Stomach smooth muscle (tissue), 2 donors: ENCODE data around the gene SLC22A8.

Source experiments
- H3K27ac ChIP-seq: one replicate; pipeline ENCODE4 v1.7.0; 2013; ENCODE audit warnings: mild to moderate bottlenecking, low read length, inconsistent platforms
- H3K27me3 ChIP-seq, 2 donors: one replicate each; pipeline ENCODE4 v1.7.0; 2013; ENCODE audit warnings: low read length in 2 of 2; ENCODE audit not compliant: insufficient read depth in 2 of 2, control insufficient read depth in 1 of 2
- H3K36me3 ChIP-seq, 2 donors: one replicate each; pipeline ENCODE4 v1.7.0; 2013; ENCODE audit warnings: low read length in 2 of 2; ENCODE audit not compliant: control insufficient read depth in 2 of 2, insufficient read depth in 2 of 2
- H3K4me1 ChIP-seq: one replicate; pipeline ENCODE4 v1.7.0; 2013; ENCODE audit warnings: low read length; ENCODE audit not compliant: control insufficient read depth, insufficient read depth
- H3K4me3 ChIP-seq, 2 donors: one replicate each; pipeline ENCODE4 v1.7.0; 2013; ENCODE audit warnings: low read length in 2 of 2
- H3K9ac ChIP-seq, 2 donors: one replicate each; pipeline ENCODE4 v1.7.0; 2013; ENCODE audit warnings: low read length in 2 of 2, mild to moderate bottlenecking in 1 of 2
- H3K9me3 ChIP-seq, 2 donors: one replicate each; pipeline ENCODE4 v1.7.0; 2013; ENCODE audit warnings: low read length in 2 of 2; ENCODE audit not compliant: control insufficient read depth in 2 of 2
- donor health status: healthy.
- donor health status: Pancreatic carcinoma.

SLC22A8 gene

DNA sequence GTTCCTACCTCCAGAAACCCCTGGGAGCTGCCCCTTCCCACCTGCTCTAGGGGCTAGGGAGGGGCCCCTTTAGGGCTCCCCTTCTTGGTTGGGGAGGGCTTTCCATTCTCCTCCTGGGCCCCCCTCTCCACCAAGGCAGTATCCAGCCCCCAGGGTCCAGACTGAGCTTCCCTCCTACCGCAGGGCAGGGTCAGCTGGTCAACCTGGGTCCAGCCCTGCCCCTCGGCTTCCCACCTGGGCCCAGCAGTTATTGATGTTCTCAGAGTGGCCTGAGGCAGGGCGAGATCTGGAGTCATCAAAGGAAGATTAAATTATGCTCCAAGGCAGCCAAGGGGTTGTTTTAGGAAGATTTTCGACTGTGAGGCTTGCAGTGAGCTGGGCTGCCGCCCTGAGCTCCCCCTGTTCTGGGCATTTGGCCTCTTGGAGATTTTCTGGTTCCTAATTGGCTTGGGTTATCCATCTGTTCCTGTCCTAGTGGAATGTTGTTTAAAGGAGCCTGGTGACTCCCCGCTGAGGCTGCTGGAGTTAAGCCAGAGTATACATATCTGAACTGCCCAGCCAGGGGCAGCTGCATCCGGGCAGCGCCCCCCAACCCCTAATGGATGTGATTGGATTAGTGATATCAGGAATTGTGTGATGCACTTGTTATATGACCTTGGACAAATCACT lies 1.8 kb upstream of the SLC22A8 start:
- H3K4me1 ChIP-seq, result peaks cover 7% of the 10 kb centered on the region
- no peak overlapping the region for H3K27ac ChIP-seq

DNA sequence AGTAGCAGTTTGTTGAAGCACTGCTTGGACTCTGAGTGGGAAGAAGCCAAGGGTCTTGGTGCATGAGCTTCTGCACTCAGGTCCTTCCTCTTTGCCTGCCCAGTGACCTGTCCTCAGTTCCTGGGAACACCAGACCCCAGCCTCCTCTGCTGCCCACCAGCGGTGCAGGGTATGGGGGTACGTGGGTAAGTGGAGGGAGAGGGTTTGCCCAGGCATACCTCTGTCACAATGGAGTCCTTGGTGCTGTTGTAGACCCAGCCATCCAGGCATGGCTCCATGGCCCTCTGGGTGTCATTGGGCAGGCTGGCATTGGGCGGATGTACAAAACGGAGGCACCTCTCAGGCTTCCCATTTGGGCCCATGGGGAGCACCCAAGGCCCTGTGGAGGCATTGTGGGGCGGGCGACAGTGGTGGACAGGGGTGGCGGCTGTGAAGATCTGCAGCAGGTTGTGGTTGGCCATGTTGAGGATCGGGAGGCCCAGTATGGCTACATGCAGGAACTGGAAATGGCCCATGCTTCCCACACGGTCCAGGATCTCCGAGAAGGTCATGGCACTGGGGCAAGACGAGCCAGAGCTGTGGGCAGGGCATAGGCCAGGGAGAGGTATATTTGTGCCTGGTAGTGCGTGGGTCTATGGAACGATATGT lies 1.1 kb downstream of the SLC22A8 start:
- Histone ChIP-seq H3K27ac (no peak overlapping the region), H3K27me3 (peaks cover 9 to 10% of the 10 kb centered on the region in 2 donors), H3K4me3 (no peak overlapping the region)

More for the DNA sequence above, 1.8 kb upstream of the SLC22A8 start:
- Histone ChIP-seq H3K4me3 (no peak overlapping the region), H3K9me3 (no peaks in the 10 kb centered on the region), H3K27me3 (peaks cover 8 to 9% of the 10 kb centered on the region in 2 donors), H3K9ac (no peak overlapping the region), H3K36me3 (no peaks in the 10 kb centered on the region)

DNA sequence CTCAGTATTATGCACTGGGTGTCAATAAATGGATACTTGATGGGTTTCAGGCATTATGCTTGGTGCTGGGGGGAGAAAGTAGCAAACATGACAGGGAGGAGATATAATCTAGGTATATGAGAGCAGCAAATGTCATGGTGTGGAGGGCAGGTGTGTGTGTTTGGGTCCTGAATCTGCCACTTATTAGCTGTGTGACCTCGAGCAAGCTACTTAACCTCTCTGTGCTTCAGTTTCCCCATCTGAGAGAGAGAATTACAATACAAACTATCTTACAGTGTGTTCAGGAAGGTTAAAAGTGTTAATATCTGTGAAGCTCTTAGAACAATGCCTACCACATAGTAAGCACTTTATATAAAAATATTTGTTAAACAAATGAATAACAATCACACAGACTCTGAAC lies 2.8 kb downstream of the SLC22A8 start:
- H3K27ac ChIP-seq, result no peak overlapping the region
- H3K4me1 ChIP-seq, result peaks cover 6% of the 10 kb centered on the region
- no peak overlapping the region for H3K9ac ChIP-seq
- no peaks in the 10 kb centered on the region for H3K9me3 ChIP-seq
- no peaks in the 10 kb centered on the region for H3K36me3 ChIP-seq
- no peak overlapping the region for H3K4me3 ChIP-seq
- peaks cover 8 to 10% of the 10 kb centered on the region in 2 donors for H3K27me3 ChIP-seq

More for the DNA sequence above, 1.1 kb downstream of the SLC22A8 start:
- Histone ChIP-seq H3K9me3 (no peaks in the 10 kb centered on the region), H3K36me3 (no peaks in the 10 kb centered on the region), H3K4me1 (peaks cover 7% of the 10 kb centered on the region), H3K9ac (no peak overlapping the region)

DNA sequence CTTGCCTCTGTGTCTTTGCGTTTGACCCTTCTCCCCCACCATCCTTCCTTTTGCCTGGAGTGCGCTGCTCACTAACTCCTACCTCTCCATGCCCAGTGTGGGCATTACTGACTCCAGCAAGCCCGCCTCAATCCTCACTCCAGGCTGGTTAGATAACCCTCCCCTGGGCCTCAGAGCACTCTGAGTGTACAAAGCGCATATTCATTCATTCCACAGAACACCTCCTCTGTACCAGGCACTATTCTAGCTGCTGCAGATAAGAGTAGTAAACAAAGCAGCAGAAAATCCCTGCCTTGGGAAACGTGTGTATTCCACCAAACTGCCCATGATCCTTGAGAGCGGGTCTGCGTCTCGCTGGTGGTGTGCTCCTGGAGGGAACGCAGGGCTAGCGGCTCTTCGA lies 3.2 kb downstream of the SLC22A8 start:
- Histone ChIP-seq H3K9ac (no peak overlapping the region), H3K4me1 (peaks cover 3% of the 10 kb centered on the region), H3K27ac (no peak overlapping the region), H3K9me3 (no peaks in the 10 kb centered on the region), H3K4me3 (no peak overlapping the region), H3K36me3 (no peaks in the 10 kb centered on the region), H3K27me3 (peaks cover 5 to 10% of the 10 kb centered on the region in 2 donors)

DNA sequence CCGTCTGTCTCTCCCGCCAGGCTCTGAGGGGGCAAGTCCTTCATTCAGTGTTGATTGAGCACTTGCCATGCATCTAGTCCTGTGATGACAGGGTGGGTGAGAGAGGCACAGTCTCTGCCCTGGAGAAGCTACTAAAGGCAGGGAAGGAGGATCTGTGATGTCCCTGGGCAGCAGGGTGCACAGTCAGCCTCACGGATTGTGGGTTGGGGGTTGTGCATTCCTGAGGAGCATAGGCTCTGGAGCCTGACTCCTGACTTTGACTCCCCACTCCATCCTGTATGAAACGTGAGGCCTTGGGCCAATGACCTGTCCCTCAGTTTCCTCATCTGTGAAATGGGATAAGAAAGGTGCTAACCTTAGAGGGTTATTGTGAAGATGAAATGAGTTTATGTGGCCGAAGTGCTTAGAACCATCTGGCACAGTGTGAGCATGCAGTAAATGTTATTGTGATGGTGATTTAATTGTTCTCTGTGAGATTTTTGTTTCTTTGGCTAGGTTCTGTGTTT lies 4.7 kb downstream of the SLC22A8 start:
- Histone ChIP-seq H3K27me3 (peaks cover 3 to 10% of the 10 kb centered on the region in 2 donors), H3K4me3 (no peak overlapping the region), H3K9ac (no peak overlapping the region), H3K36me3 (no peaks in the 10 kb centered on the region), H3K4me1 (no peaks in the 10 kb centered on the region), H3K9me3 (no peaks in the 10 kb centered on the region), H3K27ac (no peak overlapping the region)

DNA sequence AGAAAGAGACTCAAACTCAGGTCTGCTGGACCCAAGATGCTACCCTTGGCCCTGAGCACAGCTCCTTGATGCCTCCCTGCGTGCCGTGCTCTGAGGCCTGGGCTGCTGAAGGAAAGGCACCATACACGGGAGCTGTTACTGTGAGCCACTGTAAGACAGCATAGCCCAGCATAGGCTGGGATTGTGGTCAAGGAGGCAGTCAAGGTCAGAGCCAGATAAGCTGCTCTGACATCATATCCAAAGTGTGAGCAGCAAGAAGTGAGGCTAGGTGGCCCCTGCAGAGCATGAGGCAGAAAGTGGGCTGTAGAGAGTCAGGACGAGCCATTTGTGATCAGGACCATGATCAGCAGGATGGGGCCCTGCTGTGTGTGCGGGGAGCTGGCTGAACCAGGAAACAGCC lies 7.7 kb downstream of the SLC22A8 start:
- Histone ChIP-seq H3K4me3 (no peak overlapping the region), H3K4me1 (no peaks in the 10 kb centered on the region), H3K9ac (no peak overlapping the region), H3K27me3 (peaks cover 0 to 3% of the 10 kb centered on the region in 2 donors), H3K9me3 (no peaks in the 10 kb centered on the region), H3K36me3 (no peaks in the 10 kb centered on the region), H3K27ac (no peak overlapping the region)

DNA sequence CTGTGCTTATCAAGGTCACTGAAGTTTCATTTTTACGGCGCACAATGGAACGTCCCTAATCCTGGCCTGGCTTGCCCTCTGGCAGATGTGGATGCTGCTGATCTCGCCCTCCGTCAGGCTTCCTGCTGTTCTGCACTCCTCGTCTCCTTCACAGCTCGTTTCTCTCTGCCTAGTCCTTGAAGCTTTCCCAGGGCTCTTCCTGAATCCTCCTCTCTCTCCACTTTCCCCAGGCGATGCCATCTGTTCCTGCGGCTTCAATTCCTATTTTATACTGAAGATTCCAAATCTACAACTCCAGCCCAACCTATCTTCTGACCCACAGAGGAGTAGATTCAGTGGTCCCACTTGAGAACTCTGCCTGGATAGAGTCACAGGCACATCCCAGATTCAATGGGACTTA lies 14.2 kb downstream of the SLC22A8 start:
- H3K4me1 ChIP-seq, result no peaks in the 10 kb centered on the region
- H3K9me3 ChIP-seq, result no peaks in the 10 kb centered on the region
- no peak overlapping the region for H3K27ac ChIP-seq
- no peaks in the 10 kb centered on the region for H3K36me3 ChIP-seq
- no peak overlapping the region for H3K9ac ChIP-seq
- H3K27me3 ChIP-seq, result no peaks in the 10 kb centered on the region
- no peak overlapping the region for H3K4me3 ChIP-seq

DNA sequence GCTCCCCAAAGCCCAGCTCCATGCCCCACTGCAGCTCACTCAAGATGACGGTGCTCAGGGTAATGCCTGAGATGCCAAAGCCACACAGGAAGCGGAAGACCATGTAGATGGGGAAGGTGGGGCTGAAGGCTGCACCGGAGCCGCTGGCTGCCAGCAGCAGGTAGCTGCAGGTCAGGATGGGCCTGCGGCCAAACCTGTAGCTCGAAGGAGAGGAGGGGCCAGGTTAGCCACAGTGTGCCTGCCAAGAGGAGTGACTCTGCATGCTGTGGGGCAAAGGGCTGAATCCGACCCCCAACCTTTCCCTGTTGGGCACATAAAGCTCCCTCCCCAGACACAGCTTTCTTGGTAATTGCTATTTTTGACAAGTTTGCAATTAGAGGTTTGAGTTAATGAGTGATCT lies 16.0 kb downstream of the SLC22A8 start:
- Histone ChIP-seq H3K27me3 (no peaks in the 10 kb centered on the region), H3K9ac (no peak overlapping the region), H3K27ac (no peak overlapping the region), H3K4me1 (no peaks in the 10 kb centered on the region), H3K36me3 (no peaks in the 10 kb centered on the region), H3K4me3 (no peak overlapping the region), H3K9me3 (no peaks in the 10 kb centered on the region)

DNA sequence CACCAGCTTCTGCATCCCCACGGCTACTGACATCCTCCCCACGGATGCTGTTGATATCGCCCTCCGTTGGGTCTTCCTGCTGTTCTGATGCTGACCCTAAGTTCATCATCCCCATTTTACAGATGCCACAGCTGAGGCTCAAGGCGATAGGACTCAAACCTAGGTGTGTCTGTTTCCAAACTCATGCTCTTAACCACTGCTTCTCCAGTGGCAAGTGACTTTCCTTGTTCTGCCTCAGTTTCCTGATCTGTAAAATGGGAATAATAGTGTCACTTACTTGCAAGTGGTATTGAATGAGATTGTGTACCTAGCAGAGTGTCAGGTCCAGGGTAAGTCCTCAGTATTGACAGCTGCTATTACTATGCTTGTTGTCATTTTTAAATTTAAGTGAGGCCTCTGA lies 16.5 kb downstream of the SLC22A8 start:
- no peaks in the 10 kb centered on the region for H3K4me1 ChIP-seq
- H3K9ac ChIP-seq, result no peak overlapping the region
- H3K9me3 ChIP-seq, result no peaks in the 10 kb centered on the region
- no peak overlapping the region for H3K4me3 ChIP-seq
- no peak overlapping the region for H3K27ac ChIP-seq
- H3K27me3 ChIP-seq, result peaks cover 0 to 2% of the 10 kb centered on the region in 2 donors
- H3K36me3 ChIP-seq, result no peaks in the 10 kb centered on the region

DNA sequence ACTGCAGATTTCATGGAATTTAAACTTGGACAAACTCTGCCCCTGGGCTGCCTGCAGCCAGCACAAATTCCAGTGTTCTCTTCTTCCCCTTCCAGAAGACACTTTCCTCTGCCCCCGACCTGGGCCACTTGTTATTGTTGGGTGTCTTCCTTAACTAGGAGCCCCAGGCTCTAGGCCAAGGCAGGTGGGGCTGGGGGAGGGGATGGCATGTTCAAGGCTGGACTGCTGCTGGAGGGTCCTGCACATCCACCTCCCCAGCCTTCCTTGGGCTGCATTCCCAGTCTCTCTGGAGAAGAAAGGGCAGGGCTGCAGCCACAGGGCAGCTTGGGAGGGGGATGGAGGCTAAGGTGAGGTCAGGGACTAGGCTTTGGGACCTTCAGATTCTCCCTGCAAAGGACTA lies 19.4 kb downstream of the SLC22A8 start:
- Histone ChIP-seq H3K4me3 (no peak overlapping the region), H3K9ac (no peak overlapping the region), H3K27me3 (peaks cover 0 to 3% of the 10 kb centered on the region in 2 donors), H3K4me1 (no peaks in the 10 kb centered on the region), H3K27ac (no peak overlapping the region), H3K9me3 (no peaks in the 10 kb centered on the region), H3K36me3 (no peaks in the 10 kb centered on the region)

DNA sequence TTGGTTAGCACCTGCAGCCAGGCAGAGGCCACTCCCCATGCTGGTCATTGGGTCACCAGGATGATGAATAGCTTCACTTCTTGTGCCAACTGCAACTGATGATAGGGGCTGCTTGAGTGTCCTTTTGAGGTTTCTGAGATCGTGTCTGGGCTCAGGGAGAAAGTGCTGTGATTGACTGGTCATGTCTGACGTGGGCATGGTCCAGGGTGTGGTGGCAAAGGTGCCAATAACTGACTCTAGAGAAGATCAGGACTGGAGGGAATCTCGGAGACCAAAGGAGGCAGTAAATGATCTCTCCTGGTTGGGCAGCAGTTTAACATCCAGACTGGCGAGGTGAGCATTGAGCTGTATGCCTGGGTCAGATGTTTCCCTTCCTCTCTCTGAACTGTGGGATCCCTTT lies 20.9 kb downstream of the SLC22A8 start:
- Histone ChIP-seq H3K4me1 (no peaks in the 10 kb centered on the region), H3K4me3 (no peak overlapping the region), H3K36me3 (no peaks in the 10 kb centered on the region), H3K9me3 (no peaks in the 10 kb centered on the region), H3K9ac (no peak overlapping the region), H3K27ac (no peak overlapping the region), H3K27me3 (peaks cover 0 to 3% of the 10 kb centered on the region in 2 donors)
